Caco-2 (cell line): ENCODE results near the gene ARHGAP30. TPM values are rescaled to one million over a fixed set of nuclear protein-coding genes. Genes with fewer than 3 reads are reported as not detected.
"Not testable (repeated sequence)": the region's sequence is repeated elsewhere in the genome, so short reads cannot be mapped to it uniquely, and the experiment has no call there.

Experiments used
- BruUV-seq: library from RNA; stranded (reverse); fragments of 400-500 nt; replicated peaks from 2 replicates; lab custom pipeline; 2021; lab: Mats Ljungman, UMichigan
- CTCF ChIA-PET: fragments of 300-600 bp; sonication (Branson Sonifier 250); formaldehyde crosslinking; loops from one replicate; lab custom pipeline; 2022; ENCODE audit warnings: antibody characterized with exemption; lab: Charles Lee
- POLR2A ChIA-PET: fragments of 300-600 bp; sonication (Branson Sonifier 250); formaldehyde crosslinking; loops from one replicate; lab custom pipeline; 2022; ENCODE audit warnings: antibody characterized with exemption; lab: Charles Lee
- DNase-seq, 2 experiments: peaks; one replicate each; pipeline versions ENCODE4 v3.0.0 to v3.0.0-alpha.2; 2020 to 2022
- H3K27me3 ChIP-seq: replicated peaks from 2 replicates; pipeline ENCODE4 v1.6.0; 2011; ENCODE audit warnings: low read length; ENCODE audit not compliant: control insufficient read depth, insufficient read depth
- H3K36me3 ChIP-seq: 2 replicates; pipeline ENCODE4 v1.5.1; 2011; ENCODE audit warnings: low read length; ENCODE audit not compliant: control insufficient read depth, insufficient read depth
- H3K4me1 ChIP-seq: fragments of 250-450 bp; sonication (Bioruptor Pico); 2 replicates; pipeline ENCODE4 v1.5.1; 2020; ENCODE audit warnings: mild to moderate bottlenecking
- H3K4me3 ChIP-seq: 2 replicates; pipeline ENCODE4 v1.5.1; 2011; ENCODE audit warnings: low read depth, mild to moderate bottlenecking, control low read depth, low read length
- H3K9me3 ChIP-seq: fragments of 250-450 bp; sonication (Bioruptor Pico); 2 replicates; pipeline ENCODE4 v1.5.1; 2020; ENCODE audit warnings: mild to moderate bottlenecking, moderate library complexity
- H3K27ac Mint-ChIP-seq: one replicate; pipeline ENCODE4 v1.8.0; 2022; ENCODE audit warnings: mixed read lengths; ENCODE audit not compliant: unreplicated experiment
- H3K27me3 Mint-ChIP-seq: one replicate; pipeline ENCODE4 v1.8.0; 2022; ENCODE audit warnings: mixed read lengths; ENCODE audit not compliant: insufficient read depth, unreplicated experiment
- H3K36me3 Mint-ChIP-seq: one replicate; pipeline ENCODE4 v1.8.0; 2022; ENCODE audit warnings: mild to moderate bottlenecking, mixed read lengths; ENCODE audit not compliant: insufficient read depth, unreplicated experiment
- H3K4me1 Mint-ChIP-seq: one replicate; pipeline ENCODE4 v1.8.0; 2022; ENCODE audit warnings: low read depth, mixed read lengths; ENCODE audit not compliant: unreplicated experiment
- H3K4me3 Mint-ChIP-seq: one replicate; pipeline ENCODE4 v1.8.0; 2022; ENCODE audit warnings: mild to moderate bottlenecking, moderate library complexity, mixed read lengths; ENCODE audit not compliant: unreplicated experiment
- H3K9me3 Mint-ChIP-seq: one replicate; pipeline ENCODE4 v1.8.0; 2022; ENCODE audit warnings: mixed read lengths; ENCODE audit not compliant: unreplicated experiment
- CTCF ChIP-seq, 2 experiments: fragments of 200-600 bp in 1 of 2; IDR thresholded peaks; 1 replicate in 1 of 2; 2 replicates in 1 of 2; pipeline versions ENCODE4 v1.5.1 to v1.8.0; 2011 to 2022; ENCODE audit warnings: antibody characterized with exemption in 1 of 2, control low read depth in 1 of 2, inconsistent platforms in 1 of 2, low read depth in 1 of 2, low read length in 1 of 2, mild to moderate bottlenecking in 1 of 2, moderate library complexity in 1 of 2; ENCODE audit not compliant: insufficient read depth in 1 of 2, severe bottlenecking in 1 of 2, unreplicated experiment in 1 of 2
- intact Hi-C: fragments of 100-400 bp; cut with micrococcal nuclease; formaldehyde crosslinking; loops from one replicate; pipeline ENCODE4 v1.10.0; 2022; ENCODE audit not compliant: unreplicated experiment
- total RNA-seq: library from RNA; stranded (reverse); gene quantifications from 2 replicates; pipeline ENCODE4 v1.2.3, GENCODE V29; 2022

Gene ARHGAP30
- total RNA-seq, 1 experiment from 2014 or later = not detected

- Mint-ChIP-seq H3K4me3 (peak overlapping the region; percentile 89), H3K27me3 (no peaks in the 10 kb centered on the region), H3K4me1 (peaks cover 49% of the 10 kb centered on the region), H3K36me3 (peaks cover 52% of the 10 kb centered on the region), H3K27ac (peak overlapping the region; percentile 80), H3K9me3 (no peaks in the 10 kb centered on the region)
- Histone ChIP-seq H3K4me3 (peak overlapping the region; percentile 5; the same call in 1 of the 2 replicates), H3K4me1 (peaks cover 56% of the 10 kb centered on the region), H3K27me3 (no peaks in the 10 kb centered on the region), H3K36me3 (no peaks in the 10 kb centered on the region; the same call in none of the 2 replicates), H3K9me3 (no peaks in the 10 kb centered on the region)
- ChIA-PET POLR2A (interaction anchor here (0.7 kb wide), 1 partner anchor 20 kb away, joined by 3 read pairs; the partner anchor contains the start of gene TSTD1), CTCF (interaction anchor here (0.6 kb wide), 1 partner anchor 21 kb away, joined by 3 read pairs; no protein-coding TSS in a partner anchor)
- no peak for DNase-seq
- BruUV-seq = no TSS peak
- intact Hi-C loops = no loop called here
- TF ChIP-seq CTCF (IDR thresholded peaks at IDR 0.05; ENCODE audit: insufficient read depth in 1 of 2, low read depth in 1 of 2, low read length in 1 of 2, severe bottlenecking in 1 of 2, unreplicated experiment in 1 of 2) = no peak
These were observed 51.1 kb downstream of the ARHGAP30 start for GRCh38 chr1:161018631-161018930.

- no peak for TF ChIP-seq CTCF (IDR thresholded peaks at IDR 0.05; ENCODE audit: insufficient read depth in 1 of 2, low read depth in 1 of 2, low read length in 1 of 2, severe bottlenecking in 1 of 2, unreplicated experiment in 1 of 2)
- BruUV-seq = no TSS peak
- DNase-seq = no peak
- H3K9me3 Mint-ChIP-seq = no peaks in the 10 kb centered on the region
- intact Hi-C loops = no loop called here
- no peak overlapping the region for H3K4me3 ChIP-seq
- peaks cover 55% of the 10 kb centered on the region for H3K4me1 Mint-ChIP-seq
- peak overlapping the region; percentile 89 for H3K4me3 Mint-ChIP-seq
- POLR2A ChIA-PET = interaction anchor here (0.7 kb wide), 1 partner anchor 21 kb away, joined by 3 read pairs; the partner anchor contains the start of gene TSTD1
- H3K27me3 ChIP-seq = no peaks in the 10 kb centered on the region
- peak overlapping the region; percentile 80 for H3K27ac Mint-ChIP-seq
- CTCF ChIA-PET = interaction anchor here (0.6 kb wide), 1 partner anchor 21 kb away, joined by 3 read pairs; no protein-coding TSS in a partner anchor
- H3K9me3 ChIP-seq = no peaks in the 10 kb centered on the region
- H3K4me1 ChIP-seq = peaks cover 62% of the 10 kb centered on the region
- H3K36me3 ChIP-seq = no peaks in the 10 kb centered on the region; the same call in none of the 2 replicates
- H3K27me3 Mint-ChIP-seq = no peaks in the 10 kb centered on the region
- H3K36me3 Mint-ChIP-seq = peaks cover 57% of the 10 kb centered on the region
These were observed 51.7 kb downstream of the ARHGAP30 start for GRCh38 chr1:161017756-161018630.

- peaks cover 63% of the 10 kb centered on the region for H3K4me1 ChIP-seq
- H3K9me3 ChIP-seq, DNase-seq, H3K27me3 ChIP-seq, CTCF ChIA-PET, POLR2A ChIA-PET, H3K36me3 ChIP-seq, H3K27me3 Mint-ChIP-seq, intact Hi-C loops, H3K9me3 Mint-ChIP-seq, H3K4me3 ChIP-seq: not testable (repeated sequence)
- H3K36me3 Mint-ChIP-seq = peaks cover 57% of the 10 kb centered on the region
- peak overlapping the region; percentile 89 for H3K4me3 Mint-ChIP-seq
- H3K27ac Mint-ChIP-seq = peak overlapping the region; percentile 80
- H3K4me1 Mint-ChIP-seq = peaks cover 55% of the 10 kb centered on the region
- BruUV-seq = TSS peak; percentile 13
These were observed 52.5 kb downstream of the ARHGAP30 start for GRCh38 chr1:161017181-161017580.

- Mint-ChIP-seq H3K4me1 (peaks cover 55% of the 10 kb centered on the region), H3K4me3 (peak overlapping the region; percentile 89), H3K27ac (peak overlapping the region; percentile 80), H3K36me3 (peaks cover 62% of the 10 kb centered on the region)
- H3K4me3 ChIP-seq, POLR2A ChIA-PET, H3K9me3 ChIP-seq, DNase-seq, BruUV-seq, CTCF ChIA-PET, intact Hi-C loops, H3K9me3 Mint-ChIP-seq, H3K36me3 ChIP-seq, H3K27me3 ChIP-seq, H3K27me3 Mint-ChIP-seq: not testable (repeated sequence)
- peaks cover 59% of the 10 kb centered on the region for H3K4me1 ChIP-seq
These were observed 53.0 kb downstream of the ARHGAP30 start for GRCh38 chr1:161016683-161017082.
